ENCODE measurements around the gene SLC25A22. TPM values are rescaled to one million over a fixed set of nuclear protein-coding genes. Genes with fewer than 3 reads are reported as not detected.

Gene SLC25A22
- total RNA-seq, 2 donors from 2014 or later: 21.2 to 43.2 TPM

DNA sequence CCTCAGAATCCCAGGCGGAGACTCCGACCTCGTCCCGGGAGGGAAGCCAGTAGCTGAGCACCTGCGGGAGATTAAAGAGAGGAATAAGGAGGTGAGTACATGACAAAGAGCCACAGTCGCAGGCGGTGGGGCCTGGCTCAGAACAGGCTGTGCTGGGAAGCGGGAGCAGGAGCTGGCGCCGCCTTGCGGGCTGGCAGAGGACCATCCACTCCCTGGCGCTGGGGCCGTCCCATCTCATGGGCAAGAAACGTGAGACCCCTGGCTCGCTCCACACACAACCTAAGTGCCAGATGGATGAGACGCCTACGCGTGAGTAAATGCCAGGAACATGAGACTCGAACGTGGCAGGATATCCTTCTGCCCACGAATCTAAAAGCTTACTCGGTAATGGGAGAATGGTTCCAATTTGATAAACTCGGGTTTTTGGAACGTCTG, 14.5 kb downstream of the SLC25A22 start:
- Histone ChIP-seq H3K4me3 (no peak overlapping the region), H3K9me3 (no peaks in the 10 kb centered on the region), H3K36me3 (no peaks in the 10 kb centered on the region), H3K27ac (peak overlapping the region; percentile 19 to 45), H3K4me1 (replicated peaks) (no peaks in the 10 kb centered on the region), H3K27me3 (replicated peaks; ENCODE audit: insufficient read depth) (no peaks in the 10 kb centered on the region)
- intact Hi-C loops (cut with DNase I): loop anchor here (10.0 kb wide), 1 partner anchor 119 kb away; no protein-coding TSS in a partner anchor
- peak; percentile 88 for TF ChIP-seq POLR2AphosphoS5 (IDR thresholded peaks at IDR 0.05)
- peak; percentile 9 to 82 (median 67) for TF ChIP-seq CTCF (IDR thresholded peaks at IDR 0.05)
- TF ChIP-seq POLR2A (IDR thresholded peaks at IDR 0.05): no peak
- peak; percentile 85 for DNase-seq (ENCODE audit: low spot score)
- WGBS: 22% methylated on average over 24 of the region's 24 CpGs

DNA sequence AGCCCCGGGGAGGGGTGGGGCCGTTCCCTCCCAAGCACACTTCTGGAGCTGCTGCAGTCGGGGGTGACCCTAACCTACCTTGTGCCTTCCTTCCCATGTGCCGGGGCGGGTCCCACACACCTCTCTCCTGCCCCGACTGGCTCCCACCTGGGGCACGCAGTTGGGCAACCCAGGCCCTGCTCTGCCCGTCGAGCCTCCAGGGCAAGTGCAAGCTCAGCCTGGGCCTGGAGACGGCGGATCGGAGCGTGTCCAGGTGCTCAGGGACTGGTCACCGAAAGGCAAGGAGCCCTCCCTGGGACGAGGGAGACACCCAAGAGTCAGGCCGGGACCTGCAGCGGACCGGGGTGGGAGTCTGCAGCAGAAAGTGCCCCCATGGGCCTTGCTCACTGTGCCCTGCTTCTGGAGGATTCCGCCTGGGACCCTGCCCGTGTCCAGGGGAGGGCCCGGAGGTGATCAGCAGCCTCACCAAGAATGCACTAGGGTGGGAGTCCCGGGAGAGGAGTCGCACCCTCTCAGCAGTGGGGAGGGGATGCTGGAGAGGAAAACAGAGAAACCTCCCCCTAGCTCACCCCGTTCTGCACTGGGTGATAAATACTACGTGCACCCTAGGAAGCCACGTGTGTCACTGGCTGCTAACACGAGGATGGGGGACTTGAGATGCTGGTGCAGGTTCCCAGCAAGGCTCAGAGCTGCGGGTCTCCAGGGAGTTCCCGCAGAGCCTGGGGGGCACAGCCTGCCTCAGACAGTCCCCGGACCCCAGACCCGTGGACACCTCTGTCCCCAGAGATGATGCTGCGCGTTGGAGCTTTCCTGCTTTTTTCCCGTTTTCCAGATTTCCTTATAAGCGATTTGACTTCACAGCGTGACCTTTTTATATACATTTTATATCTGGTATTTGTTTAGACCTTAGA, 15.6 kb downstream of the SLC25A22 start:
- intact Hi-C loops (cut with DNase I): loop anchor here (10.0 kb wide), 1 partner anchor 118 kb away; no protein-coding TSS in a partner anchor
- Histone ChIP-seq H3K4me3 (no peak overlapping the region), H3K27ac (no peak overlapping the region), H3K9me3 (no peaks in the 10 kb centered on the region), H3K4me1 (replicated peaks) (peaks cover 3% of the 10 kb centered on the region), H3K27me3 (replicated peaks; ENCODE audit: insufficient read depth) (no peaks in the 10 kb centered on the region), H3K36me3 (no peaks in the 10 kb centered on the region)
- no peak for DNase-seq (ENCODE audit: low spot score)
- TF ChIP-seq POLR2AphosphoS5 (IDR thresholded peaks at IDR 0.05): no peak
- no peak for TF ChIP-seq CTCF (IDR thresholded peaks at IDR 0.05)
- no peak for TF ChIP-seq POLR2A (IDR thresholded peaks at IDR 0.05)
- WGBS: 78% methylated on average over 36 of the region's 36 CpGs

GRCh38 chr11:779955-780532, 18.0 kb downstream of the SLC25A22 start:
- TF ChIP-seq CTCF (IDR thresholded peaks at IDR 0.05) (no peak), POLR2A (IDR thresholded peaks at IDR 0.05) (no peak), POLR2AphosphoS5 (IDR thresholded peaks at IDR 0.05) (no peak)
- Histone ChIP-seq H3K9me3 (no peaks in the 10 kb centered on the region), H3K4me1 (replicated peaks) (peaks cover 10% of the 10 kb centered on the region), H3K27me3 (replicated peaks; ENCODE audit: insufficient read depth) (no peaks in the 10 kb centered on the region), H3K4me3 (no peak overlapping the region), H3K36me3 (no peaks in the 10 kb centered on the region), H3K27ac (no peak overlapping the region)
- WGBS: 95% methylated on average over 16 of the region's 16 CpGs
- DNase-seq (ENCODE audit: low spot score): no peak
- intact Hi-C loops (cut with DNase I): loop anchor here (10.0 kb wide), 1 partner anchor 115 kb away; no protein-coding TSS in a partner anchor

DNA sequence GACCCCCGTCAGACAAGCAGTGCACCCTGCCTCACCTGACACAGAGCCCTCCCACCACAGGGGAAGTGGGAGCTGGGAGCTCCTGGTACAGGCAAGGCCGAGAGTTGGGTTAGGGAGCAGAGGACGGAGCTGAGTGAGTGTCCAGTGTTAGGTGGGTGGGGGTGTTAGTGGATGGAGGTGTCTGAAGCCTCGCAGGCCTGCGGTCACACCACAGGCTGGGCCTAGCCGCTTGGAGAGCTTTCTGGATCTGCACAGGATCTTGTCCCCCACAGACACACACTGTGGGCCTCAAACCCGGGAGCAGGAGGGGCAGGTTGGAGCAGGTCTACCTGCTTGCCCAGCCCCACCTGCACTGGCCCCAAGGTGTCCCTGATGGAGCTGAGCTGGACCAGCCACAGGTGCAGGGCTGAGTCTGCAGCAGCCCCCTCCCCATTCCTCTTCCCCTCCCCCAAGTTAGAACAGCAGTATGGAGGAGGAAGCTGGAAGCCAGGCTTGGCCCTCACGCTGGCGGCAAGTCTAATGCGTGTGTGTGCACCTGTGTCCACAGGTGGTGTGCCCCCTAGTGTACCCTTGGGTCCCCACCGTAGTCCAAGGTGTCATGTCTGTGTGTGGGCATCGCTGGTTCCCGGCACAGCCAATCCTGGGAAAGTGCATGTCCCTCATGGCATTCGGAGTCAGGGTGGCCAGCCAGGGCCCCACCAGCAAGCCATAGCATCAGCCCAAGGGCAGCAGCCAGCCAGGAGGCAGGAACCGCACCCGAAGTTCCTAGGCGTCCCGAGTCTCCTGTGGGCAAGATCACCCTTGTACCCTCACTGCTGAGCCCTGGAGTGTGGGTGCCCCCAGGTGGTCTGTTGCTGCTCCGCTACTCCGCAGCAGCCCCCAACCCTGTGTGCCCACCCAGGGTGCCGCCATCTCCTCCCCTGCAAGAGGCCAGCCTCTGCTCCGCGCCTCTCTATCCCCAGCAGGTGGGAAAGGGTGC, 18.8 kb downstream of the SLC25A22 start:
- no peaks in the 10 kb centered on the region for H3K9me3 ChIP-seq
- 93% methylated on average over 23 of the region's 23 CpGs for WGBS
- H3K4me3 ChIP-seq: no peak overlapping the region
- no peaks in the 10 kb centered on the region for H3K36me3 ChIP-seq
- no peaks in the 10 kb centered on the region for H3K27me3 ChIP-seq (replicated peaks; ENCODE audit: insufficient read depth)
- TF ChIP-seq POLR2A (IDR thresholded peaks at IDR 0.05) (no peak), CTCF (IDR thresholded peaks at IDR 0.05) (no peak), POLR2AphosphoS5 (IDR thresholded peaks at IDR 0.05) (no peak)
- DNase-seq (ENCODE audit: low spot score): no peak
- no peak overlapping the region for H3K27ac ChIP-seq
- H3K4me1 ChIP-seq (replicated peaks): peaks cover 10% of the 10 kb centered on the region
- intact Hi-C loops (cut with DNase I): no loop called here

Measured in prostate gland (tissue), 2 donors.